ENCODE data around the gene PRIMA1. TPM values are rescaled to one million over a fixed set of nuclear protein-coding genes. Genes with fewer than 3 reads are reported as not detected.

PRIMA1 gene
- total and polyA plus RNA-seq, 8 donors, result 1.2 to 9.9 (median 4.9) TPM

GRCh38 chr14:93713726-93714405 lies 74.4 kb downstream of the PRIMA1 start:
- no peaks in the 10 kb centered on the region for H3K4me1 ChIP-seq
- TF ChIP-seq EP300 (IDR thresholded peaks at IDR 0.05), result no peak
- no peak for TF ChIP-seq CTCF (IDR thresholded peaks at IDR 0.05)
- TF ChIP-seq POLR2A (IDR thresholded peaks at IDR 0.05), result no peak
- TF ChIP-seq POLR2AphosphoS5 (IDR thresholded peaks at IDR 0.05), result no peak
- no peak overlapping the region for H3K4me3 ChIP-seq
- H3K27me3 ChIP-seq, result peaks cover 0 to 32% (median 5%) of the 10 kb centered on the region in 3 donors
- intact Hi-C loops (cut with DNase I; ENCODE audit: low total_unique reads), result no loop called here
- no peaks in the 10 kb centered on the region for H3K9me3 ChIP-seq
- H3K27ac ChIP-seq, result no peak overlapping the region
- DNase-seq, result no peak
- WGBS, 5 donors, result 63 to 70% (median 63%) methylated on average over 11 to 13 of the region's 13 CpGs
- no peaks in the 10 kb centered on the region for H3K36me3 ChIP-seq

GRCh38 chr14:93712838-93713724 lies 75.2 kb downstream of the PRIMA1 start:
- H3K4me3 ChIP-seq, result no peak overlapping the region
- 68 to 74% (median 72%) methylated on average over 16 to 18 of the region's 18 CpGs for WGBS, 5 donors
- DNase-seq, result peak in 1 of 2 donors; percentile 36
- intact Hi-C loops (cut with DNase I; ENCODE audit: low total_unique reads), result no loop called here
- H3K27ac ChIP-seq, result no peak overlapping the region
- no peaks in the 10 kb centered on the region for H3K9me3 ChIP-seq
- H3K27me3 ChIP-seq, result peaks cover 0 to 32% (median 5%) of the 10 kb centered on the region in 3 donors
- no peak for TF ChIP-seq POLR2A (IDR thresholded peaks at IDR 0.05)
- TF ChIP-seq EP300 (IDR thresholded peaks at IDR 0.05), result no peak
- no peak for TF ChIP-seq CTCF (IDR thresholded peaks at IDR 0.05)
- TF ChIP-seq POLR2AphosphoS5 (IDR thresholded peaks at IDR 0.05), result no peak
- H3K4me1 ChIP-seq, result no peaks in the 10 kb centered on the region
- H3K36me3 ChIP-seq, result no peaks in the 10 kb centered on the region

- H3K9me3 ChIP-seq, result no peaks in the 10 kb centered on the region
- H3K27ac ChIP-seq, result no peak overlapping the region
- H3K4me3 ChIP-seq, result no peak overlapping the region
- no peaks in the 10 kb centered on the region for H3K36me3 ChIP-seq
- intact Hi-C loops (cut with DNase I; ENCODE audit: low total_unique reads), result no loop called here
- no peaks in the 10 kb centered on the region for H3K4me1 ChIP-seq
- no peak for TF ChIP-seq POLR2AphosphoS5 (IDR thresholded peaks at IDR 0.05)
- no peak for TF ChIP-seq POLR2A (IDR thresholded peaks at IDR 0.05)
- TF ChIP-seq EP300 (IDR thresholded peaks at IDR 0.05), result no peak
- no peak for TF ChIP-seq CTCF (IDR thresholded peaks at IDR 0.05)
- 54 to 72% (median 62%) methylated on average over 6 to 9 of the region's 9 CpGs for WGBS, 5 donors
- no peak for DNase-seq
- peaks cover 0 to 32% (median 5%) of the 10 kb centered on the region in 3 donors for H3K27me3 ChIP-seq
Measured at GRCh38 chr14:93712079-93712837, 76.0 kb downstream of the PRIMA1 start.

- H3K27me3 ChIP-seq, result peaks cover 0 to 20% (median 5%) of the 10 kb centered on the region in 3 donors
- no peak overlapping the region for H3K4me3 ChIP-seq
- DNase-seq, result no peak
- H3K4me1 ChIP-seq, result no peaks in the 10 kb centered on the region
- H3K36me3 ChIP-seq, result no peaks in the 10 kb centered on the region
- 90 to 95% (median 94%) methylated on average over 4 of the region's 4 CpGs for WGBS, 5 donors
- TF ChIP-seq EP300 (IDR thresholded peaks at IDR 0.05) (no peak), POLR2AphosphoS5 (IDR thresholded peaks at IDR 0.05) (no peak), CTCF (IDR thresholded peaks at IDR 0.05) (no peak), POLR2A (IDR thresholded peaks at IDR 0.05) (no peak)
- intact Hi-C loops (cut with DNase I; ENCODE audit: low total_unique reads), result no loop called here
- H3K9me3 ChIP-seq, result no peaks in the 10 kb centered on the region
- H3K27ac ChIP-seq, result no peak overlapping the region
Measured at GRCh38 chr14:93709249-93709648, 79.0 kb downstream of the PRIMA1 start.

Data from stomach (tissue), 9 donors.